Left ventricle myocardium inferior (tissue), 1 donor: ENCODE measurements around the gene NDST1. TPM values are rescaled to one million over a fixed set of nuclear protein-coding genes. Genes with fewer than 3 reads are reported as not detected.

Source experiments
- DNase-seq: peaks from one replicate; pipeline ENCODE4 v3.0.0-alpha.2; 2020
- H3K27ac ChIP-seq: fragments of 200-600 bp; replicated peaks from 2 replicates; pipeline ENCODE4 v1.8.0; 2021
- H3K27me3 ChIP-seq: fragments of 200-600 bp; 2 replicates; pipeline ENCODE4 v1.8.0; 2021; ENCODE audit warnings: low read depth
- H3K36me3 ChIP-seq: fragments of 200-600 bp; 2 replicates; pipeline ENCODE4 v1.8.0; 2021
- H3K4me1 ChIP-seq: fragments of 200-600 bp; 2 replicates; pipeline ENCODE4 v1.8.0; 2021
- H3K4me3 ChIP-seq: fragments of 200-600 bp; 2 replicates; pipeline ENCODE4 v1.8.0; 2021; ENCODE audit warnings: mild to moderate bottlenecking, moderate library complexity
- H3K9me3 ChIP-seq: fragments of 200-600 bp; replicated peaks from 2 replicates; pipeline ENCODE4 v1.8.0; 2021
- intact Hi-C: fragments of 100-400 bp; cut with micrococcal nuclease; formaldehyde crosslinking; loops from one replicate; pipeline ENCODE4 v1.11.0; 2022
- total RNA-seq: library from RNA; stranded (reverse); fragmentation: NEBNext Ultra II Directional; extraction: Animal tissue kit (Norgen Biotek cat#: 25700); gene quantifications from one replicate; pipeline ENCODE4 v1.2.1, GENCODE V29; 2021
- TF ChIP-seq, protein P1 (sequence below): fragments of 200-600 bp; IDR thresholded peaks from 2 replicates; pipeline ENCODE4 v1.8.0; 2021; ENCODE audit warnings: antibody characterized with exemption, mild to moderate bottlenecking, borderline replicate concordance
- donor health status: DM: no; HTN: yes; CAD: no; lungs with severe emphysema.

Gene NDST1
- total RNA-seq, 1 donor from 2014 or later: 58.9 TPM

DNA sequence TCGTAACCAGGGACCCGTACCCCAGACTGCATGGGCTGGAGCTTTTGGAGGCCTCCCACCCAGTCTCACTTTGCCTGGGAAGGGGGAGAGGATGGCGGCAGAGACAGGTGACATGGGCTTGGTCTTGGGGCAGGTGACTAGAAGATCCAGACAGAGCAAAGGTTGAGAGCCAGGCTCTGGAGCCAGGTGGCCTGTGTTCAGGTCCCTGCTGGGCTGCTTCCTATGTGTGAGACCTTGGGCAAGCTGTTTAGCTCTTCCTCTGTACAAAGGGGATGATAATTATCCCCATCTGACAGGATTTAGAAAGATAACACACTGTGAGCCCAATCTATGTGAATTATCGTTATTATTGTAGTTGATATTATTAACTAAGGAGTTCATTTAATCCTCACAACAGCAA lies 16.1 kb upstream of the NDST1 start:
- no peaks in the 10 kb centered on the region for H3K9me3 ChIP-seq
- H3K36me3 ChIP-seq: no peaks in the 10 kb centered on the region
- intact Hi-C loops: no loop called here
- H3K4me1 ChIP-seq: peaks cover 79% of the 10 kb centered on the region
- H3K4me3 ChIP-seq: no peak overlapping the region
- TF ChIP-seq, protein P1, sequence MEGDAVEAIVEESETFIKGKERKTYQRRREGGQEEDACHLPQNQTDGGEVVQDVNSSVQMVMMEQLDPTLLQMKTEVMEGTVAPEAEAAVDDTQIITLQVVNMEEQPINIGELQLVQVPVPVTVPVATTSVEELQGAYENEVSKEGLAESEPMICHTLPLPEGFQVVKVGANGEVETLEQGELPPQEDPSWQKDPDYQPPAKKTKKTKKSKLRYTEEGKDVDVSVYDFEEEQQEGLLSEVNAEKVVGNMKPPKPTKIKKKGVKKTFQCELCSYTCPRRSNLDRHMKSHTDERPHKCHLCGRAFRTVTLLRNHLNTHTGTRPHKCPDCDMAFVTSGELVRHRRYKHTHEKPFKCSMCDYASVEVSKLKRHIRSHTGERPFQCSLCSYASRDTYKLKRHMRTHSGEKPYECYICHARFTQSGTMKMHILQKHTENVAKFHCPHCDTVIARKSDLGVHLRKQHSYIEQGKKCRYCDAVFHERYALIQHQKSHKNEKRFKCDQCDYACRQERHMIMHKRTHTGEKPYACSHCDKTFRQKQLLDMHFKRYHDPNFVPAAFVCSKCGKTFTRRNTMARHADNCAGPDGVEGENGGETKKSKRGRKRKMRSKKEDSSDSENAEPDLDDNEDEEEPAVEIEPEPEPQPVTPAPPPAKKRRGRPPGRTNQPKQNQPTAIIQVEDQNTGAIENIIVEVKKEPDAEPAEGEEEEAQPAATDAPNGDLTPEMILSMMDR: no peak
- no peak for DNase-seq
- no peaks in the 10 kb centered on the region for H3K27me3 ChIP-seq
- H3K27ac ChIP-seq: peak overlapping the region; percentile 98

DNA sequence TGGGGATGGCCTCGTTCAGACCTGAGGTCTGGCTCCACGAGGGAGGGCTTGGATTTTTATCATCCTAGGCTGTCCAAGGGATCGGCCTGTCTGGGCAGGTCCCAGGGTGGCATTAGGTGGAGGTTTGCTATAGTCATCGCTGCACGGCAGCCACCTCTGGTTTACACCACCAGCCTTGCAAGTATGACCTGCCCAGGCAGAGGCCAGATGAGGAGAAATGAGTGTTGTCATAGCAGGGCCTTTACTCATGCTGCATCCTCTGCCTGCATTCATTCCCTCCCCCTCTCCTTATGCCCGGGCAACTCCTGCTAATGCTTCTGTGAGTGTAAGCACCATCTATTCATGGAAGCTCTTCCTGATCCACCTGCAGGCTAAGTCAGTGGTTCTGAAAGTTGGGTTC lies 15.3 kb upstream of the NDST1 start:
- H3K36me3 ChIP-seq: no peaks in the 10 kb centered on the region
- intact Hi-C loops: no loop called here
- H3K4me1 ChIP-seq: peaks cover 79% of the 10 kb centered on the region

DNA sequence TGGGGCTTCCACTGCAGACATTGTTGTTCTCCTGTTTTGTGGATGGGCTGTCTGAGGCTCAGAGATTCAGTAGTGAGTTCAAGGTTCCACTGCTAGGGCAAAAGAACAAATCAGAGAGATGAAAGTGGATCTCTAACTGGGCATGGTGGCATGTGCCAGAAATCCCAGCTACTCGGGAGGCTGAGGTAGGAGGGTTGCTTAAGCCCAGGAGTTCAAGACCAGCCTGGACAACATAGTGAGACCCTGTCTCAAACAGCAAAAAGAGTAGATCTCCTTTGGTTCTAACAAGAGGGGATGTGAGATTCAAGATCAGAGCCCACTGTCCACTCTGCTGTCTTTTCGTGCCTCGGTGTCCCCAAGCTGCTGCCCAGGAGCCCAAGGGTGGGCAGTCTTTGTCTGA lies 11.8 kb upstream of the NDST1 start:
- intact Hi-C loops: no loop called here
- peak overlapping the region; percentile 90 for H3K27ac ChIP-seq

More for the DNA sequence above, 15.3 kb upstream of the NDST1 start:
- Histone ChIP-seq H3K4me3 (no peak overlapping the region), H3K27me3 (no peaks in the 10 kb centered on the region), H3K27ac (peak overlapping the region; percentile 98), H3K9me3 (no peaks in the 10 kb centered on the region)
- DNase-seq: no peak
- TF ChIP-seq, protein P1: no peak

DNA sequence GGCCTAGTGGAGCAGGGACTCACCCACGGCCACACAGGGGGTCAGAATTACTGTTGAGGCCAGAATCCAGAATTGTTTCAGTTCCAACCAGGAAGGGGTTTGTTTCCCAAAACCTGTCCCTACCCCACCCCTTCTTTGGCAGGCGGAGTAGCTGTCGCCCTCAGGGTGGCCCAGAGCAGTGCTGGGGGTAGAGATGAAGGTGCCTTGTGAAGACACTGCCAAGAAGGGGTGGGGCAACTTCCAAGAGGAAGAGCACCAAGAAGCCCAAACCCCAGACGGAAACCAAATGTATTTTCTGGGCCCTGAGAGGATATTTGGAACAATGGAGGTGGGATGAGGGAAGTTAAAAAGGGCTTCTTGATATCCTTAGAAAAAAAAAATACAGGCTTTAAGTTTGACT lies 11.4 kb upstream of the NDST1 start:
- H3K27ac ChIP-seq: peak overlapping the region; percentile 90
- intact Hi-C loops: no loop called here
- H3K36me3 ChIP-seq: no peaks in the 10 kb centered on the region
- no peak for DNase-seq
- H3K27me3 ChIP-seq: no peaks in the 10 kb centered on the region
- H3K4me3 ChIP-seq: no peak overlapping the region
- peaks cover 79% of the 10 kb centered on the region for H3K4me1 ChIP-seq
- TF ChIP-seq, protein P1: no peak
- no peaks in the 10 kb centered on the region for H3K9me3 ChIP-seq

More for the DNA sequence above, 11.8 kb upstream of the NDST1 start:
- no peaks in the 10 kb centered on the region for H3K9me3 ChIP-seq
- H3K27me3 ChIP-seq: no peaks in the 10 kb centered on the region
- TF ChIP-seq, protein P1: no peak
- H3K4me3 ChIP-seq: no peak overlapping the region
- H3K4me1 ChIP-seq: peaks cover 79% of the 10 kb centered on the region
- no peak for DNase-seq
- no peaks in the 10 kb centered on the region for H3K36me3 ChIP-seq

DNA sequence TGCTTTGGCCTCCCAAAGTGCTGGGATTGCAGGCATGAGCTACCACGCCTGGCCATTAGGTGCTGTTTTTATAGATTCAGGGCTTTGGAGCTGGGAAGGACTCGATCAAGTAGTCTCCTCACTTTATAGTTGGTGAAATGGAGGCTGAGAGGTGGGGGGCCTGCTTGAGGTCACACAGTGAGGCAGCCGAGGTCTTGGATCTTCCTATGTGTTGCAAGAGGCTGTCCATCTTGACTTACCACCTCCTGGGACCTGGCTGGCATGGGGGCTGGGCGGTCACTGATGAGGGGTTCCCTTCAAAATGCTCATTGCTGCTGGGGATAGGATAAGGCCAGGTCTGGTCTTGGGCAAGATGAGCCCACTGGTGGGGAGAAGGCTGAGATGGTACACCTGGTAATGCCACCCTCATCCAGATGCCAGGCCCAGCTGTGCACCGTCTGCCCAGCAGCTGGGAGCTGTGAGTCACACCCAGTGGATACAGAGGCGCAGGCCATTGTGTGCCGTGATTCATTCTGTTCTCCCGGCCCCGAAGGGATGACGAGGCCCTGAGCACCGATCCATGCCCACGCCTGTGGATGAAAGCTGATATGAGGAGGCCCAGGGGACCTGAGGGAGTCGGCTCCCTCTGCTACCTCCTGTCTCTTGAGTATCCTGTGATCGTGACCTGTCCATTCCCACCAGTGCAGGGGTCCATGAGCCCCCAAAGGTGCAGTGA lies 10.5 kb upstream of the NDST1 start:
- intact Hi-C loops: no loop called here
- H3K4me1 ChIP-seq: peaks cover 79% of the 10 kb centered on the region
- peak overlapping the region; percentile 90 for H3K27ac ChIP-seq
- H3K9me3 ChIP-seq: no peaks in the 10 kb centered on the region
- DNase-seq: peak; percentile 55
- no peaks in the 10 kb centered on the region for H3K36me3 ChIP-seq
- H3K4me3 ChIP-seq: no peak overlapping the region
- TF ChIP-seq, protein P1: no peak
- H3K27me3 ChIP-seq: no peaks in the 10 kb centered on the region
